NB4 (cell line): ENCODE measurements around the gene SPHK2.
A peak's percentile ranks its signal among the peaks of the same experiment; 100 is the strongest.

ENCODE experiments used
- DNase-seq: peaks from one replicate; pipeline ENCODE4 v3.0.0; 2010; ENCODE audit warnings: low read depth
- H3K4me3 ChIP-seq: one replicate; pipeline ENCODE4 v1.5.1; 2011; ENCODE audit warnings: mild to moderate bottlenecking, low read depth, low read length, moderate library complexity
- MAX ChIP-seq: IDR thresholded peaks from 2 replicates; pipeline ENCODE4 v1.6.1; 2011; ENCODE audit warnings: low read depth, low read length
- MYC ChIP-seq: IDR thresholded peaks from 2 replicates; pipeline ENCODE4 v1.6.1; 2011; ENCODE audit warnings: low read depth, low read length
- POLR2A ChIP-seq: IDR thresholded peaks from 2 replicates; pipeline ENCODE4 v1.6.1; 2011; ENCODE audit warnings: mild to moderate bottlenecking; ENCODE audit not compliant: insufficient read length; ENCODE audit errors: extremely low read depth
- TF ChIP-seq, protein P1 (sequence below): IDR thresholded peaks from one replicate; pipeline ENCODE4 v1.5.1; 2012; ENCODE audit warnings: low read depth, low read length

Gene SPHK2

GRCh38 chr19:48641850-48642249, 22.5 kb downstream of the SPHK2 start:
- TF ChIP-seq MAX: no peak
- TF ChIP-seq, protein P1, sequence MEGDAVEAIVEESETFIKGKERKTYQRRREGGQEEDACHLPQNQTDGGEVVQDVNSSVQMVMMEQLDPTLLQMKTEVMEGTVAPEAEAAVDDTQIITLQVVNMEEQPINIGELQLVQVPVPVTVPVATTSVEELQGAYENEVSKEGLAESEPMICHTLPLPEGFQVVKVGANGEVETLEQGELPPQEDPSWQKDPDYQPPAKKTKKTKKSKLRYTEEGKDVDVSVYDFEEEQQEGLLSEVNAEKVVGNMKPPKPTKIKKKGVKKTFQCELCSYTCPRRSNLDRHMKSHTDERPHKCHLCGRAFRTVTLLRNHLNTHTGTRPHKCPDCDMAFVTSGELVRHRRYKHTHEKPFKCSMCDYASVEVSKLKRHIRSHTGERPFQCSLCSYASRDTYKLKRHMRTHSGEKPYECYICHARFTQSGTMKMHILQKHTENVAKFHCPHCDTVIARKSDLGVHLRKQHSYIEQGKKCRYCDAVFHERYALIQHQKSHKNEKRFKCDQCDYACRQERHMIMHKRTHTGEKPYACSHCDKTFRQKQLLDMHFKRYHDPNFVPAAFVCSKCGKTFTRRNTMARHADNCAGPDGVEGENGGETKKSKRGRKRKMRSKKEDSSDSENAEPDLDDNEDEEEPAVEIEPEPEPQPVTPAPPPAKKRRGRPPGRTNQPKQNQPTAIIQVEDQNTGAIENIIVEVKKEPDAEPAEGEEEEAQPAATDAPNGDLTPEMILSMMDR: no peak
- TF ChIP-seq POLR2A: no peak
- TF ChIP-seq MYC: no peak

DNA sequence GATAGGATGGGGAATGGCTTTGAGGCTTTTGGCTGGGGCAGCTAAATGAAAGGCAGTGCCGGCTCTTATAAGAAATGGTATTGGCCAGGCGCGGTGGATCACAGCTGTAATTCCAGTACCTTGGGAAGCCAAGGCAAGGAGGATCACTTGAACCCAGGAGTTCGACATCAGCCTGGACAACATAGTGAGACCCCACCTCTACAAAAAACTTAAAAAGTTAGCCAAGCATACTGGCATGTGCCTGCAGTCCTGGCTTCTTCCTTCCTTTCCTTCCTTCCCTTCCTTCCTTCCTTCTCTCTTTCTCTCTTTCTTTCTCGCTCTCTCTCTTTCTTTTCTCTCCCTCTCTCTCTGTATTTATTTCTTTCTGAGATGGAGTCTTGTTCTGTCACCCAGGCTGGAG, 23.6 kb downstream of the SPHK2 start:
- H3K4me3 ChIP-seq: no peak overlapping the region
- DNase-seq: peak; percentile 32
- TF ChIP-seq, protein P1: no peak
- TF ChIP-seq POLR2A (no peak), MYC (no peak), MAX (no peak)

More at GRCh38 chr19:48641850-48642249, 22.5 kb downstream of the SPHK2 start:
- H3K4me3 ChIP-seq: no peak overlapping the region
- peak; percentile 29 for DNase-seq

- H3K4me3 ChIP-seq: no peak overlapping the region
- TF ChIP-seq MYC (no peak), MAX (no peak), POLR2A (no peak)
- TF ChIP-seq, protein P1: no peak
- DNase-seq: no peak
Measured at GRCh38 chr19:48644355-48644754, 25.0 kb downstream of the SPHK2 start.

GRCh38 chr19:48644839-48645619, 25.7 kb downstream of the SPHK2 start:
- peak; percentile 94 for DNase-seq
- H3K4me3 ChIP-seq: no peak overlapping the region
- TF ChIP-seq MAX (no peak), MYC (no peak), POLR2A (no peak)
- TF ChIP-seq, protein P1: no peak

- TF ChIP-seq, protein P1: no peak
- TF ChIP-seq POLR2A (no peak), MYC (no peak), MAX (no peak)
- peak; percentile 51 for DNase-seq
- H3K4me3 ChIP-seq: no peak overlapping the region
Measured at GRCh38 chr19:48645620-48646000, 26.3 kb downstream of the SPHK2 start.
